HepG2 (cell line): ENCODE results near the gene PPM1H. TPM values are rescaled to one million over a fixed set of nuclear protein-coding genes. Genes with fewer than 3 reads are reported as not detected.

Source experiments
- ATAC-seq: fragments of 200-7000 bp; cut with Tn5 transposase; 3 replicates; pipeline ENCODE4 v1.9.1; 2020; ENCODE audit warnings: mild to moderate bottlenecking, moderate library complexity
- BruUV-seq: library from RNA; stranded (reverse); fragments of 400-500 nt; replicated peaks from 2 replicates; lab custom pipeline; 2021; lab: Mats Ljungman, UMichigan
- CTCF ChIA-PET: fragments of 300-600 bp; formaldehyde crosslinking; extraction: SDS; loops from one replicate; lab custom pipeline; 2021; ENCODE audit warnings: low total read pairs, inconsistent platforms, low intra/inter-chr PET ratio; lab: Yijun Ruan, JAX
- POLR2A ChIA-PET: fragments of 350-600 bp; sonication (Branson Sonifier 250); formaldehyde crosslinking; loops from one replicate; lab custom pipeline; 2020; ENCODE audit warnings: antibody characterized with exemption, inconsistent platforms; lab: Yijun Ruan, JAX
- DNase-seq: peaks from one replicate; pipeline ENCODE4 v3.0.0-alpha.2; 2015; ENCODE audit warnings: low spot score
- FAIRE-seq: peaks from 3 replicates; lab custom pipeline; 2011; peaks lifted over from hg19 to GRCh38; lab: Jason Lieb, UNC
- H2AFZ ChIP-seq: one replicate; pipeline ENCODE4 v1.6.1; 2011; ENCODE audit warnings: low read length, inconsistent platforms
- H3K27ac ChIP-seq: fragments of 300-600 bp; 3 replicates; pipeline ENCODE4 v1.8.0; 2011; ENCODE audit warnings: mixed run types, mild to moderate bottlenecking, mixed read lengths, low read length, inconsistent platforms; ENCODE audit not compliant: insufficient read depth; ENCODE audit errors: extremely low read length
- H3K27me3 ChIP-seq, 2 experiments: fragments of 200-600 bp in 1 of 2; 2 replicates in 1 of 2; 3 replicates in 1 of 2; pipeline versions ENCODE4 v1.6.0 to v1.8.0; 2011; ENCODE audit warnings: low read length in 2 of 2, mild to moderate bottlenecking in 2 of 2, moderate library complexity in 2 of 2, inconsistent platforms in 1 of 2; ENCODE audit not compliant: insufficient read depth in 2 of 2, control insufficient read depth in 1 of 2
- H3K36me3 ChIP-seq, 2 experiments: fragments of 200-600 bp in 1 of 2; replicated peaks in 1 of 2; 2 replicates in 1 of 2; 3 replicates in 1 of 2; pipeline versions ENCODE4 v1.5.1 to v1.8.0; 2011; ENCODE audit warnings: low read length in 2 of 2, inconsistent platforms in 1 of 2; ENCODE audit not compliant: insufficient read depth in 2 of 2, control insufficient read depth in 1 of 2
- H3K4me1 ChIP-seq: 2 replicates; pipeline ENCODE4 v1.5.1; 2012; ENCODE audit warnings: low read length, inconsistent platforms; ENCODE audit not compliant: insufficient read depth
- H3K4me2 ChIP-seq: 2 replicates; pipeline ENCODE4 v1.6.0; 2011; ENCODE audit warnings: low read depth, low read length, inconsistent platforms
- H3K4me3 ChIP-seq, 3 experiments: fragments of 200-600 bp in 1 of 3; sonication (generic), shearing (Covaris generic) in 1 of 3; replicated peaks in 1 of 3; 2 replicates each; pipeline ENCODE4 v1.5.1; 2011 to 2016; ENCODE audit warnings: low read length in 3 of 3, inconsistent platforms in 2 of 3, low read depth in 2 of 3, mild to moderate bottlenecking in 2 of 3, control low read depth in 1 of 3, mixed read lengths in 1 of 3; ENCODE audit not compliant: insufficient read depth in 1 of 3
- H3K79me2 ChIP-seq: one replicate; pipeline ENCODE4 v1.6.1; 2011; ENCODE audit warnings: low read length, inconsistent platforms; ENCODE audit not compliant: insufficient read depth
- H3K9ac ChIP-seq: 2 replicates; pipeline ENCODE4 v1.6.0; 2011; ENCODE audit warnings: mild to moderate bottlenecking, low read depth, low read length, inconsistent platforms; ENCODE audit not compliant: insufficient read depth
- H3K9me3 ChIP-seq: 2 replicates; pipeline ENCODE4 v1.5.1; 2012; ENCODE audit warnings: mild to moderate bottlenecking, low read length
- H4K20me1 ChIP-seq: 2 replicates; pipeline ENCODE4 v1.6.0; 2011; ENCODE audit warnings: inconsistent platforms, mild to moderate bottlenecking, low read length, moderate library complexity; ENCODE audit not compliant: insufficient read depth
- IRF2 ChIP-seq: IDR thresholded peaks from 2 replicates; pipeline ENCODE4 v1.6.1; 2018; ENCODE audit warnings: missing genetic modification reagents, missing compliant biosample characterization
- JDP2 ChIP-seq: sonication (generic); formaldehyde crosslinking; IDR thresholded peaks from 2 replicates; pipeline ENCODE4 v1.8.1; 2022; ENCODE audit warnings: missing genetic modification reagents, borderline replicate concordance
- SOX6 ChIP-seq, 2 experiments: fragments of 450-650 bp in 1 of 2; sonication (generic) in 1 of 2; formaldehyde crosslinking in 1 of 2; IDR thresholded peaks; 2 replicates each; pipeline versions ENCODE4 v1.4.0 to v1.6.1; 2017 to 2020; ENCODE audit warnings: antibody characterized with exemption in 1 of 2, mild to moderate bottlenecking in 1 of 2, missing genetic modification reagents in 1 of 2
- ZNF317 ChIP-seq: sonication (generic); formaldehyde crosslinking; IDR thresholded peaks from 2 replicates; pipeline ENCODE4 v1.5.0; 2020; ENCODE audit warnings: mild to moderate bottlenecking, missing genetic modification reagents
- ZNF441 ChIP-seq: sonication (generic); formaldehyde crosslinking; IDR thresholded peaks from 2 replicates; pipeline ENCODE4 v1.7.0; 2021; ENCODE audit warnings: missing genetic modification reagents, borderline replicate concordance
- ZNF550 ChIP-seq: sonication (generic); formaldehyde crosslinking; IDR thresholded peaks from 2 replicates; pipeline ENCODE4 v1.4.0; 2020; ENCODE audit warnings: mild to moderate bottlenecking, missing genetic modification reagents, borderline replicate concordance
- WGBS: methylation state at CpG from one replicate; pipeline ENCODE4 v1.1.6; 2017; ENCODE audit warnings: low lambda C conversion rate; 5-methylcytosine and 5-hydroxymethylcytosine counted together
- in situ Hi-C: cut with HindIII; loops from 2 replicates; pipeline ENCODE4 v1.10.0; 2017; ENCODE audit warnings: low pct_unique_long_range_greater_than_20kb; ENCODE audit not compliant: extremely low pct_ligation_motif_present
- intact Hi-C: fragments of 100-400 bp; cut with micrococcal nuclease; formaldehyde crosslinking; loops from one replicate; pipeline ENCODE4 v1.10.0; 2022; ENCODE audit not compliant: unreplicated experiment
- polyA plus RNA-seq, 8 experiments: library from polyadenylated mRNA; depleted of rRNA in 3 of 8; stranded (reverse) in 7 of 8; unstranded in 1 of 8; fragments of >200 nt; fragmentation: Illumina TruSeq in 4 of 8; extraction: Trizol in 4 of 8; gene quantifications; 2 replicates each; pipeline versions ENCODE4 v1.2.1 to v1.2.3, GENCODE V29; 2011 to 2016; ENCODE audit warnings: low read depth in 4 of 8, missing spikeins in 1 of 8, mixed read lengths in 1 of 8; ENCODE audit not compliant: insufficient read depth in 1 of 8
- total RNA-seq, 5 experiments: library from RNA; depleted of rRNA; stranded (reverse); fragments of >200 nt; fragmentation: Illumina TruSeq; extraction: Trizol; gene quantifications; 2 replicates each; pipeline ENCODE4 v1.2.3, GENCODE V29; 2016; ENCODE audit warnings: low read depth in 1 of 5
- TF ChIP-seq, protein P1 (sequence below): sonication (generic); formaldehyde crosslinking; IDR thresholded peaks from 2 replicates; pipeline ENCODE4 v1.4.0; 2020; ENCODE audit warnings: missing genetic modification reagents
- TF ChIP-seq, protein P2 (sequence below): sonication (generic); formaldehyde crosslinking; IDR thresholded peaks from 2 replicates; pipeline ENCODE4 v1.5.0; 2020; ENCODE audit warnings: mild to moderate bottlenecking, low read depth, missing genetic modification reagents, borderline replicate concordance
- TF ChIP-seq, protein P3 (sequence below): sonication (generic); formaldehyde crosslinking; IDR thresholded peaks from 2 replicates; pipeline ENCODE4 v1.4.0; 2020; ENCODE audit warnings: missing genetic modification reagents
- TF ChIP-seq, protein P4 (sequence below): sonication (generic); formaldehyde crosslinking; IDR thresholded peaks from 2 replicates; pipeline ENCODE4 v1.5.0; 2020; ENCODE audit warnings: mild to moderate bottlenecking, missing genetic modification reagents

Gene PPM1H
- total and polyA plus RNA-seq, 2 of the 13 experiments (the other 11 are each of a cell fraction or from before 2014, with no cell fraction given): 29.1 to 38.1 TPM

DNA sequence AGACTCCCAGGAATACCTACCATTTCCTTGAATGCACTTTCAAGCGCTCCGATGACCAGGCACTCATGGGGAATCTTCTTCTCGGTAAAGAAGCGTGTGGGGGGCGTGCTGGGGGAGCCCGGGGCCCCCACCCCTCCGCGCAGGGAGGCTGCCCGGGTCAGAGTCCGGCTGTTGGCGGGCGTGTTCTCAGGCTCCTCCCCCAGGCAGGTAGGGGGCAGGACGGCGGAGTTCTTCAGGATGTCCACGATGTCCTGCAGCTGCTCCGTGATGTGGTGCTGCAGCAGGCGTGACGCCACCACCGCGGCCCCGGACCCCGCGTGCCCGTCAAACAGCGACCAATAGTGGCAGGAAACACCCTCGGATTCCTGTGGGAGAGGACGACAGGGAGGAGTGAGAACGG lies 133.2 kb downstream of the PPM1H start:
- Histone ChIP-seq H3K79me2 (peaks cover 11% of the 10 kb centered on the region), H3K9ac (no peak overlapping the region), H3K27me3 (no peaks in the 10 kb centered on the region), H3K4me3 (no peak overlapping the region), H3K9me3 (no peaks in the 10 kb centered on the region), H3K36me3 (peaks cover 14 to 60% of the 10 kb centered on the region in 2 experiments), H4K20me1 (no peaks in the 10 kb centered on the region), H3K4me2 (no peak overlapping the region), H3K27ac (no peak overlapping the region), H3K4me1 (no peaks in the 10 kb centered on the region), H2AFZ (no peak overlapping the region)
- no peak for DNase-seq
- POLR2A ChIA-PET: no interaction called here
- WGBS: 97% methylated on average over 27 of the region's 28 CpGs
- in situ Hi-C loops: no loop called here
- BruUV-seq: no TSS peak
- intact Hi-C loops: no loop called here
- CTCF ChIA-PET: no interaction called here
- no peak for ATAC-seq
- no peak for FAIRE-seq
- no peak for TF ChIP-seq ZNF317
- TF ChIP-seq, protein P1, sequence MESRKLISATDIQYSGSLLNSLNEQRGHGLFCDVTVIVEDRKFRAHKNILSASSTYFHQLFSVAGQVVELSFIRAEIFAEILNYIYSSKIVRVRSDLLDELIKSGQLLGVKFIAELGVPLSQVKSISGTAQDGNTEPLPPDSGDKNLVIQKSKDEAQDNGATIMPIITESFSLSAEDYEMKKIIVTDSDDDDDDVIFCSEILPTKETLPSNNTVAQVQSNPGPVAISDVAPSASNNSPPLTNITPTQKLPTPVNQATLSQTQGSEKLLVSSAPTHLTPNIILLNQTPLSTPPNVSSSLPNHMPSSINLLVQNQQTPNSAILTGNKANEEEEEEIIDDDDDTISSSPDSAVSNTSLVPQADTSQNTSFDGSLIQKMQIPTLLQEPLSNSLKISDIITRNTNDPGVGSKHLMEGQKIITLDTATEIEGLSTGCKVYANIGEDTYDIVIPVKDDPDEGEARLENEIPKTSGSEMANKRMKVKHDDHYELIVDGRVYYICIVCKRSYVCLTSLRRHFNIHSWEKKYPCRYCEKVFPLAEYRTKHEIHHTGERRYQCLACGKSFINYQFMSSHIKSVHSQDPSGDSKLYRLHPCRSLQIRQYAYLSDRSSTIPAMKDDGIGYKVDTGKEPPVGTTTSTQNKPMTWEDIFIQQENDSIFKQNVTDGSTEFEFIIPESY (CRISPR knock-in tag): peak; percentile 40; the same call in 1 of the 2 replicates
- TF ChIP-seq, protein P2, sequence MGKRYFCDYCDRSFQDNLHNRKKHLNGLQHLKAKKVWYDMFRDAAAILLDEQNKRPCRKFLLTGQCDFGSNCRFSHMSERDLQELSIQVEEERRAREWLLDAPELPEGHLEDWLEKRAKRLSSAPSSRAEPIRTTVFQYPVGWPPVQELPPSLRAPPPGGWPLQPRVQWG (CRISPR knock-in tag): no peak

DNA sequence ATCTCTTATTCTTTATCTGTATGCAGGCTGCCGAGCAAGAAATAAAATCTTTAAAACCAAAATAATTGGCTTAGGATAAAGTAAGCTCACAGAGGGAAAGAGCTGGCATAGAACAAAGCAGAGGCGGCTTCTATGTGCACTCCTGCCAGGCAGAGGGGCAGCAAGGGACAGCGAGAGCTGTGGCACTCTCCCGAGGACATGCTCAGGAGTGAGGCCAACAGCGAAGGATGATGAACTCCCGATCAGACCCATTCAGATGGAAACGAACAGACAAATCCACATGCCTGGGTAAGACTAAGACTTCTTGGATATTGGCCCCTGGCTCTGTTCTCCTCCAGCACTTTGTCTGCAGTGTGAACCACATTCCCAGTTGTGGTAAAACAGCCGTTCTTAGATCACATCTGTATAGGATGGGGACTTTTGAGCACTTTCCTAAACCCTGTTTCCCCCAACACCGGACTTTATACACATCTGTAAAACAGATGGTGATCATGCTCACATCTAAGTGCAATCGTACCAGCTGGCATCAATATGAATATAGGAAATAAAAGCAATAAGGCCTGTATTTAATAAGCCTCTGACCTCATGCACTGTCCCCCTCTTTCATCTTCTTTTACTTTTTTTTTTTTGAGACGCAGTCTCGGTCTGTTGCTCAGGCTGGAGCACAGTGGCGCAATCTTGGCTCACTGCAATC lies 134.1 kb downstream of the PPM1H start:
- Histone ChIP-seq H2AFZ (no peak overlapping the region), H3K79me2 (peaks cover 8% of the 10 kb centered on the region), H3K4me3 (no peak overlapping the region), H3K4me2 (no peak overlapping the region), H3K27me3 (no peaks in the 10 kb centered on the region), H4K20me1 (no peaks in the 10 kb centered on the region), H3K4me1 (no peaks in the 10 kb centered on the region), H3K9me3 (no peaks in the 10 kb centered on the region), H3K27ac (no peak overlapping the region), H3K36me3 (peaks cover 13 to 67% of the 10 kb centered on the region in 2 experiments), H3K9ac (no peak overlapping the region)
- in situ Hi-C loops: no loop called here
- no peak for FAIRE-seq
- 98% methylated on average over 13 of the region's 13 CpGs for WGBS
- no peak for DNase-seq
- CTCF ChIA-PET: no interaction called here
- POLR2A ChIA-PET: no interaction called here
- intact Hi-C loops: no loop called here
- ATAC-seq: no peak
- TSS peak; percentile 33 for BruUV-seq
- TF ChIP-seq IRF2 (CRISPR knock-in tag) (no peak), ZNF550 (CRISPR knock-in tag) (no peak), SOX6 (IDR thresholded peaks at IDR 0.05) (no peak), SOX6 (CRISPR knock-in tag; IDR thresholded peaks at IDR 0.05) (no peak), JDP2 (CRISPR knock-in tag) (no peak), ZNF441 (CRISPR knock-in tag) (no peak)
- TF ChIP-seq, protein P3, sequence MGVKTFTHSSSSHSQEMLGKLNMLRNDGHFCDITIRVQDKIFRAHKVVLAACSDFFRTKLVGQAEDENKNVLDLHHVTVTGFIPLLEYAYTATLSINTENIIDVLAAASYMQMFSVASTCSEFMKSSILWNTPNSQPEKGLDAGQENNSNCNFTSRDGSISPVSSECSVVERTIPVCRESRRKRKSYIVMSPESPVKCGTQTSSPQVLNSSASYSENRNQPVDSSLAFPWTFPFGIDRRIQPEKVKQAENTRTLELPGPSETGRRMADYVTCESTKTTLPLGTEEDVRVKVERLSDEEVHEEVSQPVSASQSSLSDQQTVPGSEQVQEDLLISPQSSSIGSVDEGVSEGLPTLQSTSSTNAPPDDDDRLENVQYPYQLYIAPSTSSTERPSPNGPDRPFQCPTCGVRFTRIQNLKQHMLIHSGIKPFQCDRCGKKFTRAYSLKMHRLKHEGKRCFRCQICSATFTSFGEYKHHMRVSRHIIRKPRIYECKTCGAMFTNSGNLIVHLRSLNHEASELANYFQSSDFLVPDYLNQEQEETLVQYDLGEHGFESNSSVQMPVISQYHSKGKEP: no peak
- TF ChIP-seq, protein P4, sequence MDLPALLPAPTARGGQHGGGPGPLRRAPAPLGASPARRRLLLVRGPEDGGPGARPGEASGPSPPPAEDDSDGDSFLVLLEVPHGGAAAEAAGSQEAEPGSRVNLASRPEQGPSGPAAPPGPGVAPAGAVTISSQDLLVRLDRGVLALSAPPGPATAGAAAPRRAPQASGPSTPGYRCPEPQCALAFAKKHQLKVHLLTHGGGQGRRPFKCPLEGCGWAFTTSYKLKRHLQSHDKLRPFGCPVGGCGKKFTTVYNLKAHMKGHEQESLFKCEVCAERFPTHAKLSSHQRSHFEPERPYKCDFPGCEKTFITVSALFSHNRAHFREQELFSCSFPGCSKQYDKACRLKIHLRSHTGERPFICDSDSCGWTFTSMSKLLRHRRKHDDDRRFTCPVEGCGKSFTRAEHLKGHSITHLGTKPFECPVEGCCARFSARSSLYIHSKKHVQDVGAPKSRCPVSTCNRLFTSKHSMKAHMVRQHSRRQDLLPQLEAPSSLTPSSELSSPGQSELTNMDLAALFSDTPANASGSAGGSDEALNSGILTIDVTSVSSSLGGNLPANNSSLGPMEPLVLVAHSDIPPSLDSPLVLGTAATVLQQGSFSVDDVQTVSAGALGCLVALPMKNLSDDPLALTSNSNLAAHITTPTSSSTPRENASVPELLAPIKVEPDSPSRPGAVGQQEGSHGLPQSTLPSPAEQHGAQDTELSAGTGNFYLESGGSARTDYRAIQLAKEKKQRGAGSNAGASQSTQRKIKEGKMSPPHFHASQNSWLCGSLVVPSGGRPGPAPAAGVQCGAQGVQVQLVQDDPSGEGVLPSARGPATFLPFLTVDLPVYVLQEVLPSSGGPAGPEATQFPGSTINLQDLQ (CRISPR knock-in tag): no peak
